Kidney (tissue), 14 donors: ENCODE data around the gene ZFP36. TPM values are rescaled to one million over a fixed set of nuclear protein-coding genes. Genes with fewer than 3 reads are reported as not detected.

Experiments used
- DNase-seq, 5 donors: peaks; one replicate each; pipeline ENCODE4 v3.0.0-alpha.2; 2013 to 2020
- FAIRE-seq: peaks from 2 replicates; lab custom pipeline; 2012; peaks lifted over from hg19 to GRCh38; lab: Jason Lieb, UNC
- H3K27ac ChIP-seq, 2 donors: one replicate each; pipeline ENCODE4 v1.7.0; 2013; ENCODE audit warnings: low read depth in 2 of 2, low read length in 2 of 2, inconsistent platforms in 1 of 2
- H3K27me3 ChIP-seq: one replicate; pipeline ENCODE4 v1.7.1; 2013; ENCODE audit warnings: low read length, inconsistent platforms; ENCODE audit not compliant: control insufficient read depth, insufficient read depth
- H3K36me3 ChIP-seq, 3 donors: one replicate each; pipeline versions ENCODE4 v1.7.0 to v1.7.1; 2013; ENCODE audit warnings: low read length in 3 of 3, control low read depth in 1 of 3, inconsistent platforms in 1 of 3; ENCODE audit not compliant: insufficient read depth in 3 of 3, control insufficient read depth in 2 of 3
- H3K4me1 ChIP-seq, 3 donors: one replicate each; pipeline versions ENCODE4 v1.7.0 to v1.7.1; 2013; ENCODE audit warnings: low read length in 3 of 3, inconsistent platforms in 1 of 3, low read depth in 1 of 3; ENCODE audit not compliant: control insufficient read depth in 2 of 3, insufficient read depth in 2 of 3
- H3K4me3 ChIP-seq, 3 donors: one replicate each; pipeline versions ENCODE4 v1.7.0 to v1.8.1; 2013; ENCODE audit warnings: low read length in 3 of 3, control low read depth in 1 of 3, inconsistent platforms in 1 of 3
- H3K9ac ChIP-seq, 3 donors: one replicate each; pipeline versions ENCODE4 v1.7.0 to v1.7.1; 2013; ENCODE audit warnings: low read length in 3 of 3, control low read depth in 1 of 3, inconsistent platforms in 1 of 3
- H3K9me3 ChIP-seq, 3 donors: one replicate each; pipeline versions ENCODE4 v1.7.0 to v1.7.1; 2013; ENCODE audit warnings: low read length in 3 of 3, control low read depth in 1 of 3, inconsistent platforms in 1 of 3; ENCODE audit not compliant: control insufficient read depth in 2 of 3, insufficient read depth in 1 of 3
- CTCF ChIP-seq: IDR thresholded peaks from 3 replicates; pipeline ENCODE4 v1.5.1; 2012; ENCODE audit warnings: mild to moderate bottlenecking, moderate library complexity, borderline replicate concordance; ENCODE audit not compliant: insufficient read depth; ENCODE audit errors: extremely low read depth
- intact Hi-C: fragments of 100-400 bp; cut with DNase I; formaldehyde crosslinking; loops from one replicate; pipeline ENCODE4 v1.11.1; 2022
- polyA plus RNA-seq: library from polyadenylated mRNA; stranded (reverse); fragments of 350-450 nt; fragmentation: Illumina TruSeq; extraction: RNeasy Lipid Tissue Mini Kit (QIAGEN cat#74804); gene quantifications from one replicate; pipeline ENCODE4 v1.2.3, GENCODE V29; 2014; ENCODE audit warnings: low read depth, low replicate concordance; ENCODE audit not compliant: insufficient read depth
- total RNA-seq: library from RNA; stranded (reverse); fragmentation: NEBNext Ultra II Directional; extraction: Animal tissue kit (Norgen Biotek cat#: 25700); gene quantifications from one replicate; pipeline ENCODE4 v1.2.1, GENCODE V29; 2021
- donor health status: control.
- donor health status: control.
- donor health status: control.
- donor health status: control.
- donor health status: control.
- donor health status: DM: yes; HTN: yes; CAD: no.
- donor health status: Normal renal cell carcinoma (clear cell type).

ZFP36 gene
- total and polyA plus RNA-seq, 2 donors from 2014 or later, result 87.9 to 132 TPM

GRCh38 chr19:39390451-39390750 lies 16.2 kb upstream of the ZFP36 start:
- intact Hi-C loops, result no loop called here
- Histone ChIP-seq H3K27me3 (no peaks in the 10 kb centered on the region), H3K27ac (peak overlapping the region; percentile 92 to 99), H3K9me3 (no peaks in the 10 kb centered on the region), H3K36me3 (peaks cover 10 to 38% (median 33%) of the 10 kb centered on the region in 3 donors), H3K9ac (peak overlapping the region; percentile 87 to 95 (median 94)), H3K4me1 (peaks cover 0 to 14% (median 8%) of the 10 kb centered on the region in 3 donors), H3K4me3 (peak overlapping the region; percentile 70 to 97 (median 94))
- no peak for FAIRE-seq
- TF ChIP-seq CTCF, result no peak
- no peak for DNase-seq

DNA sequence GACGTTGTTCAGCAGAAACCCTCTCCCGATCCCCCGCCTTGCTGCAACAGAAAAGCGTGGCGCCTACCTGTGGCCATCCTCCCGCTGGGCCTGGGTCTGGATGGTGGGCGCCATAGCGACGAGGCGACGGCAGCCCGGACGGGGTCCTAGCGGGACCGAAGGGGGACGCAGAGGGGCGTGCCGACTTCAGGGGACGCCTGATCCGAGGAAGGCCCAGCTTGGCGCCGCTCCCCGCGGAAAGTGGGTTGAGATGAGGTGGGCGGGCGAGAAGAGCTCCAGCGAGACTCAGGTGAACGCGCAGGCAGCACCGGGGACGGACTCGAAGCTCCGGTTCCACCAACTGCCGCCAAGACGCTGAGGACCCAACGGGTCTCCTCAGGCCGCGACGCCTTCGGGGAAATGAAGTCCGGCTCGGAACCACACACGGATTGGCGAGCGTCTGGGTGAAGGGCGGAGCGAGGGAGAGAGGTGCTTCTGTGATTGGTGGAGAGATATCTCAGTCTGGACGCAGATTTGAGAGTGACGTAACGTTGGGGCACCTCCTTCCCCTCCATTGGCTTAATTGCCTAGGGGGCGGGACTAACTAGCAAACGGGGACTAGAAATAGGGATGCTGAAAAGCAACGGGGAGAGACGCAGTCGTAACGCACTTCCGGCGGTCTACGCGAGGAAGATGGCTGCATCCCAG lies 15.8 kb upstream of the ZFP36 start, which contains the start of the genes MED29 and PAF1:
Gene MED29 (plus strand): TSS at position 628 of the 687 bp plus-strand sequence. CDS start 45 bp downstream, at position 673.
Gene PAF1 (minus strand): TSS at position 356 of the 687 bp plus-strand sequence. CDS start 242 bp downstream, at position 114.
- DNase-seq (peak; percentile 99 to 100 (median 99)), FAIRE-seq (peak; percentile 99)
- intact Hi-C loops, result no loop called here
- Histone ChIP-seq H3K4me1 (peaks cover 0 to 14% (median 8%) of the 10 kb centered on the region in 3 donors), H3K4me3 (peak within 1 kb of the TSS; percentile 94 to 97 (median 95)), H3K27me3 (no peaks in the 10 kb centered on the region), H3K27ac (peak within 1 kb of the TSS; percentile 92 to 99), H3K36me3 (peaks cover 10 to 38% (median 33%) of the 10 kb centered on the region in 3 donors), H3K9me3 (no peaks in the 10 kb centered on the region), H3K9ac (peak within 1 kb of the TSS; percentile 87 to 95 (median 94))
- TF ChIP-seq CTCF, result no peak

- DNase-seq (peak; percentile 83 to 96 (median 90)), FAIRE-seq (no peak)
- peaks cover 2 to 12% (median 10%) of the 10 kb centered on the region in 3 donors for H3K36me3 ChIP-seq
- H3K4me1 ChIP-seq, result peaks cover 3 to 35% (median 23%) of the 10 kb centered on the region in 3 donors
- intact Hi-C loops, result no loop called here
- H3K4me3 ChIP-seq, result peak overlapping the region in 1 of 3 donors; percentile 29
- peak overlapping the region in 2 of 3 donors; percentile 64 to 69 for H3K9ac ChIP-seq
- peak; percentile 97 for TF ChIP-seq CTCF
- no peaks in the 10 kb centered on the region for H3K9me3 ChIP-seq
- H3K27ac ChIP-seq, result peak overlapping the region; percentile 85 to 92
- no peaks in the 10 kb centered on the region for H3K27me3 ChIP-seq
These were observed 9.0 kb upstream of the ZFP36 start for GRCh38 chr19:39397360-39398296.
